Large intestine (tissue), 3 donors: ENCODE data around the gene P2RX2. TPM values are rescaled to one million over a fixed set of nuclear protein-coding genes. Genes with fewer than 3 reads are reported as not detected.

ENCODE experiments used
- DNase-seq, 2 donors: peaks; one replicate each; pipeline versions ENCODE4 v3.0.0 to v3.0.0-alpha.2; 2013
- H3K27ac ChIP-seq: one replicate; pipeline ENCODE4 v1.5.1; 2013; ENCODE audit warnings: low read length
- H3K27me3 ChIP-seq: 2 replicates; pipeline ENCODE4 v1.6.1; 2013; ENCODE audit warnings: low read length; ENCODE audit not compliant: control insufficient read depth, insufficient read depth
- H3K36me3 ChIP-seq: 2 replicates; pipeline ENCODE4 v1.6.1; 2013; ENCODE audit warnings: low read length; ENCODE audit not compliant: control insufficient read depth, insufficient read depth
- H3K4me1 ChIP-seq: one replicate; pipeline ENCODE4 v1.6.1; 2013; ENCODE audit warnings: low read length; ENCODE audit not compliant: control insufficient read depth, insufficient read depth
- H3K4me3 ChIP-seq: one replicate; pipeline ENCODE4 v1.5.1; 2013; ENCODE audit warnings: low read length
- H3K9me3 ChIP-seq: one replicate; pipeline ENCODE4 v1.6.1; 2013; ENCODE audit warnings: mild to moderate bottlenecking, low read depth, low read length, moderate library complexity; ENCODE audit not compliant: control insufficient read depth
- WGBS: methylation state at CpG from one replicate; pipeline ENCODE4 v1.1.5; 2013; ENCODE audit warnings: low lambda C conversion rate; ENCODE audit not compliant: insufficient coverage; 5-methylcytosine and 5-hydroxymethylcytosine counted together
- polyA plus RNA-seq: library from polyadenylated mRNA; unstranded; fragments of 120-200 nt; gene quantifications from one replicate; pipeline ENCODE4 v1.2.1, GENCODE V29; 2013

P2RX2 gene
- polyA plus RNA-seq, 1 donor = 24.1 TPM

DNA sequence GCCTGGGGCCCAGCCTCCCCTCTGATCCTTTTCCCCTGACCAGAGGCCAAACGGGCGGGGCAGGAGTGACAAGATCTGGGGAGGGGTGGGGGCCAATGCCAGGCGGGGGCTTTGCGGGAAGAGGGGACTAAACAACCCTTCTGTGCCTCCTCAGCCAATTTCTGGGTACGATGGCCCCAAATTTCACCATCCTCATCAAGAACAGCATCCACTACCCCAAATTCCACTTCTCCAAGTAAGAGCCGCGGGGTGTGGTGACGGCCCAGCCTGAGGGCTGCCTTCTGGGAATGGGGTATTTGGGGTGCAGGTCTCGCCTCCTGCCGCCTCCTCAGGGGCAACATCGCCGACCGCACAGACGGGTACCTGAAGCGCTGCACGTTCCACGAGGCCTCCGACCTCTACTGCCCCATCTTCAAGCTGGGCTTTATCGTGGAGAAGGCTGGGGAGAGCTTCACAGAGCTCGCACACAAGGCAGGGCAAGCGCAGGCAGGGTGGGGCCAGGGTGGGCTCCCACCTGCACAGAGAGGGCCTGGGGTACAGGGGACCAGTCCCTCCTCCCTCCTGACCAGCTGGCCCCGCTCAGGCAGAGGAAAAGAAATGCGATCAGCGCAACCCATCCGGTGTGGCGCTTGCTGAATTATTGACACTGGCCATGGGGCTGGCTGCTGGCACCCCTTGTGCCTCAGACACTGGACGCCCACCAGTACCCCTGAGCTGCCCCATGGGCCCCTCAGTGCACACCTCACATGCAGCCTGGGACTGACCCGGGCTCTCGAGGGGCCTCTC is 1.7 kb downstream of the P2RX2 start:
- peaks cover 17% of the 10 kb centered on the region for H3K36me3 ChIP-seq
- peaks cover 8% of the 10 kb centered on the region for H3K4me1 ChIP-seq
- H3K4me3 ChIP-seq = no peak overlapping the region
- WGBS = no CpG with 5 or more reads among the region's 29 CpGs
- DNase-seq = no peak
- H3K27ac ChIP-seq = no peak overlapping the region
- H3K9me3 ChIP-seq = peaks cover 22% of the 10 kb centered on the region
- peaks cover 48% of the 10 kb centered on the region for H3K27me3 ChIP-seq

DNA sequence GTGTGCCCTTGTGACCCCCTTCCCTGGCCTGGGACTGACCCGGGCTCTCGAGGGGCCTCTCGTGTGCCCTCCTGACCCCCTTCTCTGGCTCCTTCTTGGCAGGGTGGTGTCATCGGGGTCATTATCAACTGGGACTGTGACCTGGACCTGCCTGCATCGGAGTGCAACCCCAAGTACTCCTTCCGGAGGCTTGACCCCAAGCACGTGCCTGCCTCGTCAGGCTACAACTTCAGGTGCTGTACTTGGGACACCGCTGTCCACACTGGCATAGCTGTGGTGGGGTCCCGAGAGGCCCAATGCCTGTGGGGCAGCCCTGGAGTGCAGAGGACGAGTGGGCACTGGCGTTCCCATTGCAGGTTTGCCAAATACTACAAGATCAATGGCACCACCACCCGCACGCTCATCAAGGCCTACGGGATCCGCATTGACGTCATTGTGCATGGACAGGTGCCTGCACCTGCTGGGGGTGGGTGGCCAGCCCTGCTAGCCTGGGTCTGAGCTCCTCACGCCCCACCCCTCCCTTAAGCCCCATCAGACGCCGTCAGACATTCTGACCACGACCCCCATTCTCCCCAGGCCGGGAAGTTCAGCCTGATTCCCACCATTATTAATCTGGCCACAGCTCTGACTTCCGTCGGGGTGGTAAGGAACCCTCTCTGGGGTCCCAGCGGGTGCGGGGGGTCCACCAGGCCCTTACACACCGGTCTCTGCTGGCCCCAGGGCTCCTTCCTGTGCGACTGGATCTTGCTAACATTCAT is 2.5 kb downstream of the P2RX2 start:
- H3K27me3 ChIP-seq = peaks cover 41% of the 10 kb centered on the region
- DNase-seq = no peak
- peaks cover 24% of the 10 kb centered on the region for H3K36me3 ChIP-seq
- WGBS = no CpG with 5 or more reads among the region's 28 CpGs
- H3K9me3 ChIP-seq = peaks cover 20% of the 10 kb centered on the region
- H3K4me3 ChIP-seq = no peak overlapping the region
- H3K27ac ChIP-seq = no peak overlapping the region
- peaks cover 8% of the 10 kb centered on the region for H3K4me1 ChIP-seq

DNA sequence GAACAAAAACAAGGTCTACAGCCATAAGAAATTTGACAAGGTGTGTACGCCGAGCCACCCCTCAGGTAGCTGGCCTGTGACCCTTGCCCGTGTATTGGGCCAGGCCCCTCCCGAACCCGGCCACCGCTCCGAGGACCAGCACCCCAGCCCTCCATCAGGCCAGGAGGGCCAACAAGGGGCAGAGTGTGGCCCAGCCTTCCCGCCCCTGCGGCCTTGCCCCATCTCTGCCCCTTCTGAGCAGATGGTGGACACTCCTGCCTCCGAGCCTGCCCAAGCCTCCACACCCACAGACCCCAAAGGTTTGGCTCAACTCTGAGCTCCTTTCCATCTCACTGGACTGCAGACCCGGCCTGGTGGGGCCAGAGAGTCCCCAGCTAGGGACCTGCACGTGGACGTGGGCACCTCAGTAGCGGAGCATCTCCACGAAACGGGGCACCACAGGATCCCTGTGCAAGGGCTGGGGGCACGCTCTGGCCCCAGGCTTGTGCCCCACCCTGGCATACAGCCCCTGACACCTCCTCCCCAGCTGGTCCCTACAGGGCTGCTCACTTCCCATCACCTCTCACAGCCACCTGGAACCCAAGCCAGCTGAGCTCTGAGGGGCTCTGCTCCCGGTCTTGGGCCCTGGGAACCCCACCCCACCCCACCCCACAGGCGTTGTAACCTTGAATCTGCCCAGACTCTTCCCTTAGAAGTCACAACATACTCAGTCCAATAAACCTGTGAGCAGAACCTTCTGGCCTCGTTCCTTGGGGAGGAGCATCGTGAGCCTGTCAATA is 3.3 kb downstream of the P2RX2 start:
- Histone ChIP-seq H3K4me3 (no peak overlapping the region), H3K27me3 (peaks cover 34% of the 10 kb centered on the region), H3K9me3 (peaks cover 14% of the 10 kb centered on the region), H3K4me1 (peaks cover 8% of the 10 kb centered on the region), H3K36me3 (peaks cover 26% of the 10 kb centered on the region), H3K27ac (no peak overlapping the region)
- WGBS = no CpG with 5 or more reads among the region's 21 CpGs
- DNase-seq = no peak

DNA sequence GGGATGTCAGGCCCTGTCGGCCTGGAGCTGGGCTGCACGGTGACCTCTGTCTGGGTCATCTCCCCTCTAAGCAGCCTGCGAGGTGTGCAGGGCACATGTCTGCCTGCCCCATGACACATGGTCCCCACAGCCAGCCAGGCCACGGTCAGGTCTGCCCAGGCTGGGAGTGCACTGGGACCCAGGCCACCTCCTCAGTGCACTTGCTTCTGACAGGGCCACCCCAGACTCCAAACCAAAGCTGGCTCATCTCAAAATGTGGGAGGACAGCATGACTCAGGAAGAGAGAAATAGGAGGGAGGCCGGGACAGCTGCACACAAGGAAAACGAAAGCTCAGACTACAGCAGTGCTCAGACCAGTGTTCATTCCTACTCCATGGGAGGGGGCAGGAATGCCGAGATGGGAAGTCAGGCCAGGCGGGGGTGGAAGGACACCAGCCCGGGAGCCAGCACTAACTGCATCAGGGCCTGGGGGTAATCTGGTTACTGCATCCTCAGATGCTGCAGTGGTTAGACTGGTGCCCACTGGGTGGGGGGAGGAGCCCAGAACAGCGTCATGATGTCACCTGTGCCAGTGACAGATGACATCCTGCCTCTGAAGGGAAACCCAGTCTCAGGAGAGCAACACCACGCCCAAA is 4.0 kb downstream of the P2RX2 start:
- peak in 1 of 2 donors; percentile 58 for DNase-seq
- peaks cover 8% of the 10 kb centered on the region for H3K4me1 ChIP-seq
- peaks cover 11% of the 10 kb centered on the region for H3K9me3 ChIP-seq
- no peak overlapping the region for H3K27ac ChIP-seq
- no CpG with 5 or more reads among the region's 11 CpGs for WGBS
- peaks cover 26% of the 10 kb centered on the region for H3K36me3 ChIP-seq
- peaks cover 27% of the 10 kb centered on the region for H3K27me3 ChIP-seq
- H3K4me3 ChIP-seq = no peak overlapping the region

DNA sequence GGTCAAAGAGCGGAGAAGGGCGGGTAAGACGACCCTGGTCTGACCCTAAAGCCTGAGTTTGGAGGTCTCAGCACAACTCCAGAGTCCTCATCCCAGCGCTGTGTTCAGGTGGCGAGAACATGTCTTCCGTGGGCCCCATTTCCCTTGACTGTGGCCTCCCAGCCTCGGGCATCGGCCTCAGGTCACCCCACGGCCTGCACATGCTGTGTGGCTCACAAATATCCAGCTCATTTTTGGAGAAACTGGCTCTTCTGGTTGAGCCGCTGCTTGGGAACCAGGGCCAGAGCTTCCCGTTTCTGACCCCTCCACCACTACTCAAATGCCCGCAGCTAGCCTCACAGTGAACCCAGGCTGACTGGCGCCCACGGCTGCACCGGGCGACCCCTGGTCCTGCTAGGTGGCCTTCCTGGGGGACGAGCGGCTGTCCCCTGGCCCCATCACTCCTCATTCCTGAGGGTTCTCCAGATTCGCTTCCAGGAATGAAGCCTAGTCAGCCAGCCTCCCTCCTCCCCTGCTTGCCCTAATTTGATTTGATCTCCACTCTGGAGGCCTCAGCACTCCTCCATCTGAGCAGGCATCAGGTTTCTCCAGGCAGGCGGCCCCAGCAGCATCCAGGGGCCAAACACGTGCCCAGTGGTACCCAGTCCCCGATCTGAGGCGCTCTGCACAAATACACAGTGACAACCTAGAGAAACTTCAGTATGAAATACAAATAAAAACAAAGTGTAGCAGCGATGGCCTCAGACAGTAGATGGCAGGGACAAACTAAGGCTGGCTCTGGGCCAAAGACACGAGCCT is 4.7 kb downstream of the P2RX2 start:
- WGBS = no CpG with 5 or more reads among the region's 25 CpGs
- Histone ChIP-seq H3K4me3 (no peak overlapping the region), H3K9me3 (peaks cover 8% of the 10 kb centered on the region), H3K27me3 (peaks cover 20% of the 10 kb centered on the region), H3K36me3 (peaks cover 26% of the 10 kb centered on the region), H3K4me1 (peaks cover 8% of the 10 kb centered on the region), H3K27ac (no peak overlapping the region)
- no peak for DNase-seq

DNA sequence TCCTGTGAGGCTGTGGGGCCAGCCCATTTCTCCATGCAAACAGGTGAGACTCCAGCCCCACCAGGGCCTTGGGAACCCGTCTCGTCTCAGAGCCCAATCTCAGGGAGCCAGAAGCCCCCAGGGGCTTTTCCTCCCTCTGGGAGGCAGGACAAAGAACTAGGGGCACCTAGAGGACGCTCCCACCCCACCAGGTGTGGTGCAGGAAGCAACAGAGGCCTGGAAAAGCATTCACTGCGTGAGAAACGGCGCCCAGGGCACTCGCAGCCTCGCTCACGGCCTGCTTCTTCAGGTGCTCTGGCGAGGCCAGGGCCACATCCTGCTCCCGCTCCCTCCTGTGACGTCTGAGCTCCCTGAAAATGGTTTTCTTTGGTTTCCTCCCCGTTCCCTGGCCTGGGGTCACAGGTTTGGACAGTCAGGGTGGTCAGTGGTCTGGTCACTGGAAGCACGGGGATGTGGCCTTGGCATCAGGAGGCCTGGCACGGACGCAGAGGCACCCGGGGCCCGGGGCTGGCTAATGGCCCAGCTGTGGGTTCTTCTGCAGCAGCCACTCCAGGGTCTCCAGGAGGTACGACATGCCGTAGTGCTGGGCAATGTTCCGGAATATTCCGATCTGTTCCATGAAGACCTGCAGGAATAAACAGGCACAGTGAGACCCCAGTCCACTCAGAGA is 5.7 kb downstream of the P2RX2 start:
- peaks cover 17% of the 10 kb centered on the region for H3K27me3 ChIP-seq
- no peak for DNase-seq
- WGBS = no CpG with 5 or more reads among the region's 22 CpGs
- H3K4me3 ChIP-seq = no peak overlapping the region
- peaks cover 6% of the 10 kb centered on the region for H3K9me3 ChIP-seq
- H3K4me1 ChIP-seq = peaks cover 8% of the 10 kb centered on the region
- peaks cover 34% of the 10 kb centered on the region for H3K36me3 ChIP-seq
- H3K27ac ChIP-seq = no peak overlapping the region

DNA sequence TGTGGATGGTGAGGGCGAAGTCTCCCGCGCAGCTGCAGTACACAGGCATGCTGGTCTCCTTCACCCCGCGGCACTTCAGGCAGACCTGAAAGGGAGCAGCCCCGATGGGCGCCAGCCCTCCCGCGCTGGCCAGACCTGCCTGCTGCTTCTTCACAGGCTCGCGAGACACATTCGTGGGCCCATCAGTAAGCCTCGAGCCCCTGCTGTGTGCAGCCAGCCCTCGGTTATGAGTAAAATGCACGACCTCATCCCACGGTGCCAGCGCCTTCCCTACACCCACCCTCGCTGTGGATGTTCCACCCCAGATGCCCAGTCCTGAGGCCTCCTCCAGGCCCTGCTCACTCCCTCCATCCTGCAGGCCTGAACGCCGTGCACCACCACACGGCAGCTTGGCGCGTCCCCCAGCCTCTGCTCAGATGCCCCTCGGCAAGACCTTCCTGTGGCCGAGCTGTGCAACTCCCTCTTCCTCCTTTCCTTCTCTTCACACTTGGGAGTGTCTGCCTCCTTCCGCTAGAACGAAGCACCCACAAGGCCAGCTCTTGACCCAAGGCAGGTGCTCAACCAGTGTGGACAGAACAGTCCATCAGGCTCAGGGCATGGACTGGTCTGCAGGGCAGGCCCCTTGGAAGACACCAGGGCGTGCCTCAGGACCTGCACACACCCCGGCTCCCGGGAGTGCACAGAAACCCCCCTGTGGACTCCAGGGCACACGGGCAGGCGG is 6.5 kb downstream of the P2RX2 start:
- DNase-seq = no peak
- Histone ChIP-seq H3K9me3 (no peaks in the 10 kb centered on the region), H3K27ac (no peak overlapping the region), H3K27me3 (peaks cover 9% of the 10 kb centered on the region), H3K36me3 (peaks cover 42% of the 10 kb centered on the region), H3K4me3 (no peak overlapping the region), H3K4me1 (peaks cover 6% of the 10 kb centered on the region)
- WGBS = no CpG with 5 or more reads among the region's 32 CpGs

DNA sequence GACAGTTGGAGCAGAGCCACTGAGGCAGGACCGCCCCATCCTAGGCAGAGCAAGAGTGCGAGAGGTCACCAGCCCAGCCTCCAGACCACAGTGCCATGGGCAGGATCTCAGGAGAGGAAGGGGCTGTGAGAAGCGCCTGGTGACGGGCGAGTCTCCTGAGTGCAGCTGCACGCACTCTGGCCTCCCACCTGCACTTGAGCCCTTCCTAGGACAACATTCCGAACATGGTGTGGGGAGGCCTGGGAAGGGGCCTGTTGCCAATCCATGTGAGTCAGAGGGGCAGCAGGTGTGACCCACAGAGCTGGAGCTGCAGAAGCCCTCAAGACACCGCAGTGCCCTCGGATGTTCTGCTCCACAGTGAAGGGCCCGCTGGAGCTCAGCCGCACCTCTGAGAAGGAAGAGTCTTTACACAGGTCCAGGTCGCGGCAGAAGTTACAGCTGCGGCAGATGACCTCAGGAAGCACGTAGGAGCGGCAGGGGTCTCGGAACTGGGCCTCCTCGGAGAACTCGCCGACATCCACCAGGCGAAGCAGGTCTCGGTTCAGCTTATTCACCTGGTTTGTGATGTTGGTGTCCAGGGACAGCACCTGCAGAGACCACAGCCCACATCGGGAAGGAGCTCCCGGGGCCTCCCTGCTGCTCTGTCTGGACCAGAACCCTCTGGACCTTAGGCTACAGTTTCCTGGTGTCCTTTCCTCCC is 7.3 kb downstream of the P2RX2 start:
- DNase-seq = no peak
- peaks cover under 1% of the 10 kb centered on the region for H3K27me3 ChIP-seq
- no peak overlapping the region for H3K4me3 ChIP-seq
- peaks cover 4% of the 10 kb centered on the region for H3K4me1 ChIP-seq
- H3K9me3 ChIP-seq = no peaks in the 10 kb centered on the region
- H3K27ac ChIP-seq = no peak overlapping the region
- H3K36me3 ChIP-seq = peaks cover 46% of the 10 kb centered on the region
- no CpG with 5 or more reads among the region's 24 CpGs for WGBS
